Iris pigment epithelial cell (primary cell): ENCODE results near the gene PXK.
"Not testable (repeated sequence)": the region's sequence is repeated elsewhere in the genome, so short reads cannot be mapped to it uniquely, and the experiment has no call there.

Experiments
- DNase-seq: peaks from one replicate; pipeline ENCODE4 v3.0.0-alpha.2; 2011; ENCODE audit warnings: low read depth

Gene PXK

DNA sequence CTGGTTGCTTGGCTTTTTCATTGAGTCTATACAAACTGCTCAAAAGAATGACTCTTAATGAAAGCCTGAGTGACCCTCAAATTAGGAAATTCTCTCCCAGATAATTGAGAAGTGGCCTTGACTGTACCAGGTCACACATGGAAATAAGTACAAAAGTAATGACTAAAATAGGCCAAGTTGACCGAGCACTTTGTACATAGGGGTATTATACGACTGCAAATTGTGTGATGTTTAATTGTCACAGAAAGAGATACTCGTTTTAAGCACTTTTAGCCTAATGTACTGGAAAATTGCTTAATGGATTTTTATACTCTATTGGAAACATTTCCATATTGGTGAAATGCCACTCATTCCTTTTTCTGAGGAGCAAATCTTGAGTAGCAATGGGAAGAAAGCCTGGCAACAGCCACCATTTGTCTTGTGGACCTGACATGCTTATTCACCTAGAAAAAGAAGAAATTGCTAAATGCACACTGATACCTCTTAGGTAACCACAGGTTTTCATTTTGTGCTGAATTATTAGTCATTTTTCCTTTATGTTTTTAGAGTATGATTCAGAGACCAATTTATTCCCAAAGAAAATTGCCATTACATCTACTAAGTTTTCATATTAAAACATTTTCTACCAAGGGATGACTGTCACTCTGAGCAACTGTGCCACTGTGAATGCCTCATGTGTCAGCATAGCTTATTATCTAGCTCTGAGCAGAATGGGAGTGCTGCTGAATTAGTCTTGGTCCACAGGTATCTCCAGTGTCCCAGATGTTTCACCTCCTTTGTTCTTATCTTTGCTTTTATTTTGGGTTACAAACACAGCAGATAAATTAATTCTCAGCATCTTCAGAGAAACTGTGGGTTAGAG lies 8.9 kb upstream of the PXK start:
- no peak for DNase-seq

DNA sequence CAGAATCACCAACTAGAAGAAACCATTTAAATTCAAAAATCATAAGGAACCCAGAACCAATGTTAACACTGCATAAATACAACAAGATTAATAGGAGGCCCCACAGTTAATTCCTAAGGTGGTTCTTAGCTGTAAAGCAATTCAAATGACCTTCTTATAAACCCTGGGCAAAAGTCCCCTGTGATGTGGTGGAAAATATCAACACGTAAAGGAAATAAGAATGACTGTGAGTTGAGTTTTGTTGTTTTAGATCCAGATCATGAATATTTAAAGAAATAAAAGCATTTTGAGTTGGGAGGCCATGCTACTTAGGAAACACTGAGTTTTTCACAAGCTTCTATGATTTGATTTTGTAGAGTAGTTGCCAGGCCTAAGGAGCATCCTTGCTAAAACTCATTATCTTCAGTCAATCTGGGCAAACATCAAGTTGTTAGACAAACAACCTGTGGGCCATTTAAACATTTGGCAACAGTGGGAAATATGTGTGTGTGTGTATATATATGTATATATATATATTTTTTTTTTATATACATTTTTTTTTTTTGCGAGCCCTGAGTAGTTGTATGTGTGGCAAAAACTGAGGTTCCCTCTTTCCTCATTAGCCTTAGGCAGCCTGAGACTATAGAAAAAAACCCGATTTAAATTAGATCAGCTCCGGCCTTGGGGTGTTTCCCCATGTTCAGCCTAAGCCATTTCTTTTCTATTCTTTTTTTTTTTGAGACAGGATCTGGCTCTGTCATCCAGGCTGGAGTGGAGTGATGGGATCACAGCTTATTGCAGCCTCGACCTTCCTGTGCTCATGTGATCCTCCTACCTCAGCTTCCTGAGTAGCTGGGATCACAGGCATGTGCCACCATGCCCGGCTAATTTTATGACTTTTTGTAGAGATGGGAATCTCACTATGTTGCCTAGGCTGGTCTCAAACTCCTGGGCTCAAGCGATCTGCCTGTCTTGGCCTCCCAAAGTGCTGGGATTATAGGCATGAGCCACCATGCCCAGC lies 8.0 kb upstream of the PXK start:
- DNase-seq = peak; percentile 52

DNA sequence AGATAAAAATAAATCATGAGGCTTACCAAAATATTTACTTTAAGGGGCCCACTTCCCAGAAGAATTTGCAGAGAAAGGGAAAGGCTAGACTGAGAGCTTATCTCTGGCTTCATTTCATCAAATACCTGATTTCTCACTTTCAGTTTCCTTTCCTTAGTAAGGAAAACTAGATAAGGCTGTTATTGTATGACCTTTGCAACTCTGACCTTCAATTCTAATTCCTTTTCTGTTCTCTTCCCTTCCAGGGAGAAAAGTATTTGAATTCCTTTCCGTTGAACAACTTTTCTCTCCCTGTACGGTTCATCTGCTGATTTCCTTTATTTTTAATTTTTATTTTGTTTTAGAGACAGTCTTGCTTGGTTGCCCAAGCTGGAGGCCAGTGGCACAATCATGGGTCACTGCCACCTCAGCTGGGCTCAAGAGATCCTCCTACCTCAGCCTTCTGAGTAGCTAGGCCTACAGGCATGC lies 7.1 kb upstream of the PXK start:
- peak; percentile 54 for DNase-seq

DNA sequence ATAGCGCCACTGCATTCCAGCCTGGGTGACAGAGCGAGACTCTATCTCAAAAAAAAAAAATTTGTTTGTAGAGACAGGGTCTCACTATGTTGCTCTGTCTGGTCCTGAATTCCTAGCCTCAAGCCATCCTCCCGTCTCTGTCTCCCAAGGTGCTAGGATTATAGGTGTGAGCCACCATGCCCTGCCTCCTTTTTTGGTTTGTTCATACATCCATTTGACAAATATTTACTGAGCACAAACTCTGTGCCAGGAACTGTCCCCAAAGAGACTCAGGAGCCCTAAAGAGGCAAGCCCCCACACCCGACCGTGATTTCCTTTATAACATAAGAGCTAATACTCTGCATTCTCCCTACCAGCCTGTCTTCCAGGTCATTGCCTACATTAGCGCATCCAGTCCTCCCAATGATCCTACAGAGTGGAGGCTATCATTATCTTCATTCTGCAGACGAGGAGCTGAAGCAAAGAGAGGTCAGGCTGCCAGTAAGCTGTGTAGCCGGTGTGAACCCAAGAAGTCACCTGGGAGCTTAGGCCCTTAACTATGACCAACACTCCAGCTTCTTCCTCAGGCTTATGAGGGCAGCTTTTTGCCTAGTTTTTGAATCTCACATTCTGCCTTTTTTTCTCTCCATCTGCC lies 6.3 kb upstream of the PXK start:
- DNase-seq = no peak

DNA sequence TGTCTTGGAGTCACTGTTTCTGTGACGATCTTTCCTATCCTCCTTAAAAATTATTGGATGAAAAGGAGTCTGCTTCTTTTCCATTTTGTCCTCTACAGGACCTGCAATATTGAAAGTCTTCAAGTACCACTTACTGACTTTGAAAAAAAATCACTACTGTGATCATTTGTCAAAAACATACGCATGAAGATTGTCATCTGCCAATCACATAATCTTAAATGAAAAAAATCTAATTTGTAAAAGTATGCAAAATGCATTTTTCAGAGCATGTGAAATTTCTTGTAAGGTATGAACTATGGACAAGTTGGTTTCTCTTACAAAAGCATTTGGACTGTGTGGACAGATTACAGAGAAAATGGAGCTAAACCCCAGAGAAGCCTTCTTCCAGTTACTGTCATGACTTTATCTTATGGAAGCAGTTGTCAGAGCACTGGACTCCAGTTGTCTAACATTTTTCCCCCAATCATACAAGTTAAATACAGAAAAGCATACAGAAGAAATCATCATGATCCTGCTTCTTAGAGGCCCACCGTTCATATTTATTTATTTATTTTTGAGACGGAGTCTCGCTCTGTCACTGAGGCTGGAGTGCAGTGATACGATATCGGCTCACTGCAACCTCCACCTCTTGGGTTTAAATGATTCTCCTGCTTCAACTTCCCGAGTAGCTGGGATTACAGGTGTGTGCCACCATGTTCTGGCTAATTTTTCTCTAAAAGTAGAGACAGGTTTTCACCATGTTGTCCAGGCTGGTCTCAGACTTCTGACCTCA lies 3.4 kb upstream of the PXK start:
- DNase-seq = no peak

DNA sequence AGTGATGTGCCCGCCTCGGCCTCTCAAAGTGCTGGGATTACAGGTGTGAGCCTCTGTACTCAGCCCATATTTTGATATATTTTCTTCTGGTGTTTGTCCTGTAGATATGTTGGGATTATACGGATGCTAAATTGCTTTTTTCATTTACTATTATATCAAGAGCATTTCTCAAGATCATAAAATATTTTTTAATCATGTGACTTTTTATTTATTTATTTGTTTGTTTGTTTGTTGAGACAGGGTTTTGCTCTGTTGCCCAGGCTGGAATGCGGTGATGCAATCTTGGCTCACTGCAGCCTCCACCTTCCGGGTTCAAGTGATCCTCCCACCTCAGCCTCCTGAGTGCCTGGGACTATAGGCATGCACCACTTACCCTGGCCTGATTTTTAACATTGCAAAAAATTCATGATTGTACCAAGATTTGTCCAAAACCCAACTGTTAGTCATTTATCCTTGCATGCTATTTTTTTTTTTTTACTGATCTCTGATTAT lies 2.7 kb upstream of the PXK start:
- DNase-seq = no peak

DNA sequence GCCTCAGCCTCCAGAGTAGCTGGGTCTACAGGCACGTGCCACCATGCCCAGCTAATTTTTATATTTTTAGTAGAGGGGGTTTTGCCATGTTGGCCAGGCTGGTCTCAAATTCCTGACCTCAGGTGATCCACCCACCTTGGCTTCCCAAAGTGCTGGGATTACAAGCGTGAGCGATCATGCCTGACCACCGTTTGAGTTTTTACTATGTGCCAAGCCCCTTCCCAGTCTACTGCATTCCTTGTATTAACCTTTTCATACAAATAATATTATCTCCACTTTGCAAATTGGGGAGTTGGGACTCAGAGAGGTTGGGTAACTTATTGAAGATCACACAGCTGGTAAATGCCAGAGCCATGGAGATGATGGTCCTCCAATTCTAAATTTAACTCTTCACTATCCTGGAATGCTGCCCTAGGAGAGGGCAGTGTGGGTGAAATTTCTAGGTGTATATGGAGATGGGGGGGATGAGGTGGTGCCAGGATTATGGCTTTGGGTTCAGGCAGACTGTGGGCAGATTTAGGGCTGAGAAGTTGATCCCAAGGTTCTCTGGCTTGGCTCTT lies 1.0 kb upstream of the PXK start:
- DNase-seq = no peak

DNA sequence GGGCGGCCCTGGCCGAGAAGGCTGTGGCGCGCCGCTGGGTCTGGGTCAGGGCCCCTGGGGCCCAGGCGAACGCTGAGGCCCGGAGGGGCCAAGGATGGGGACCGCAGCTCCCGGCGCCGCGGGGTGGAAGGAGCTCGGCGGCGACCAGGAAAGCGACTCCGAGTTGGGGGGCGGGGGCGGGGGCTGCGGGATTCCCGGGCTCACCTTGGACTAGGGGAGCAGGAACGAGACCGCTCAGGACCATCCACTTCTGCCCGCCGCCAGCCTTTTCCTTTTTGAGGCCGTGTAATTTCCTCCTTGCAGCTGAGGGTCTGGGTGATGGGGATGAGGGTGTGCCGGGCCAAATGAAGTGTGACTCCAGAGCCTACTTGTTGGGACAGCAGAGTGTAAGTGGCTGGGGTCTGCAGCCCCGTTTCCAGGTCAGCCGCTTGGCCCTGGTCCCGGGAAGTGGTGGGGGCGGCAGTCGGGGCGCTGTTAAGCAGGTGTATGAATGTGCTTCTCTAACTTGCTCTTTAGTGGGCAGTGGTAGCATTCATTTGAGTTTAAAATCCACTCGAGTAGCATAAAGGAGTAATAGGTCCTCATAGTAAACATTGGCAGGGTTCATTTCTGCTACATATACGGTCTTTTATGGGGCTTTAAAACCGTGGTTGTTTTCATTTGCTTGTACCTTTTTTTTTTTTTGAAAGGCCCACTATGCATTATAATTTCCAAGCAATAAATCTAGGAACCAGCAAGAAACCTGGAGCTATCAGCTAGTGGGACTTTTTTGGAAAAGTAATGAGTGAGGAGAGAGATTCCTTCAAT lies 717 bp downstream of the PXK start:
- no peak for DNase-seq

DNA sequence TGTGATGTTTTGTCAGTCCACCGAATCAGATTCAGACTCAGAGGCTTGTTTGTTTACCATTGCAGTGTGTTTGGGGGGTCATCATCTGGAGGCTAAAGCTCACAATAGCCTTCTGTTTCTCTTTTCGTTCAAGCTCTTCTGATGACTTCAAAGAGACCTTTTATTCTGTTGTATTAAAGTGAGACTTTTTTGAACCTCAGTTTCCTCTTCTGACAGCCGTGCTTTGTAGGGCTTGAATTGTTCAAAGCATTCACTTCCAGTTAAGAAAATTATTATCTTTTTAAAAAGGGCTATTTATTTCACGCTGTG lies 1.3 kb downstream of the PXK start:
- no peak for DNase-seq

DNA sequence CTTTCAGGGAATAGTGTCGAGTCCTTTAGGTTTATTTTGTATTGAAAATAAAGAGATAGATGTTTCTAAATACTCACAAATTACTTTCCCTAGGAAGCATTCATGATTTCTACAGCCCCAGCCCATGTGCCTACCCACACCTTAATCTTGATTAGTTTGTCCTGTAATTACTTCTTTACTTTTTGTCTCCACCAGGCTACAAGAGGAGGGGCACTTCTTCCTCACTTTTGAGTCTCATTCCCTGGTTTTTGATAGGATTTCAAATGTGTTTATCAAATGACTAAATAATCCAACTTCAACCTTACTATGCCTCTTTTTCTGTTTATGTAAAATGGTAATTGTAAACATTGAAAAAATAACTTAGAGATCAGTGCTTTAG lies 1.8 kb downstream of the PXK start:
- DNase-seq = no peak

DNA sequence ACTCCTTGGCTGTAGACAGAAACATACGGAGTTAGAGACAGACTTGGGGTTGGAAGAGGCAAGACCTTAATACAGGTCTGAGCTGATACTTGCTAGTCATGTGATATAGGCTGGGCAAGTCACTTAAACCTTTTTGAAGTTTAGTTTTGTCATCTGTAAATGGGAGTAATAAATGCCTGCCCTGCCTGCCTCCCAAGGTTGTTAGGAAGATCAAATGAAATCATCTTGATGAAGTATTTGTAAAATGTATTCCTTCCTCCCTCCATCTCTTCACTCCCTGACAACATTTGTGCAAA lies 2.9 kb downstream of the PXK start:
- no peak for DNase-seq

DNA sequence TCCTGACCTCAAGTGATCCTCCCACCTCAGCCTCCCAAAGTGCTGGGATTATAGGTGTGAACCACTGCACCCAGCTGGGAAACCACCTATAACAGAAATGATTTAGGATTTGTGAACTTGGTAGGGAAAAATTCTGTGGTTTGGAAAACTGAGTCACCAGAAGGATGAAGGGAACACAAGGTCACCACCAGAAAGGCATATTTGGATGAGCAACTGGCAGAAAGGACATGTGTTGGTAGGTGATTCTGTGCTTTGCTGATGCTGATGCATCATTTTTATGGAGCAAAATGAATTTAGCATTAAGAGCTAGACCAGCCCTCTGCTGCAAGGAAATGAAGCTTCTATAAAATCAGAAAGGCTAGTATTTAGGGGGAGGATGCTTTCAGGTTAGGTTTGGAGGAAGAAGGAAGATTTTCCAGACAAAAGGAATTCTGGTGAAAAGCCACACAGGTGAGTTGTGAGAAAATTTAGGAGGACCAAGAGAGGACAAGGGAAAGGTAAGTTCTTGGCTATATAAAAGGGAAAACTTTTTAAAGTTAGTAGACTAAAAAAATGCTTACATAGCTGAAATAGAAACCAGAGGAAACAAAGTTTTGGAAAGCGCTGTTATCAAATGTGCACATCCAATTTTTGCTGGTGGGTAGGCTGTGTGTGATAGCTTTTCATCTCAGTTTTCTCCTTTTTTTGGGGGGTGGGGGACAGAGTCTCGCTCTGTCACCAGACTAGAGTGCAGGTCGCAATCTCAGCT lies 3.6 kb downstream of the PXK start:
- peak; percentile 70 for DNase-seq

DNA sequence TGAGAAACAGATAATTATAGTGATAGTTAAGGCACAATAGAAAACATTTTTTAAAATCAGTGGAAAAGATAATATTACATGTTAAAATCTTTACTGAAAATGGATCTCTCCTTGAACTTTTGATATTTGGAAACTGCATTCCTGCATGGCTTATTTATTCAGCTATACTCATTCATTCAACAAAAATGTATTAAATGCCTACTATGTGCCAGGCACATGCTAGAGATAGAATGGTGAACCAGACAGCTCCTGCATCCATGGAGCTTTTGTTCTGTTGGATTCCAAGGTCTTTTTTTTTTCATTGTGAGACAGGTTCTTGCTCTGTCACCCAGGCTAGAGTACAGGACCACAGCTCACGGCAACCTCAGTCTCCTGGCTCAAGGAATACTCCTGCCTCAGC lies 4.5 kb downstream of the PXK start:
- no peak for DNase-seq

DNA sequence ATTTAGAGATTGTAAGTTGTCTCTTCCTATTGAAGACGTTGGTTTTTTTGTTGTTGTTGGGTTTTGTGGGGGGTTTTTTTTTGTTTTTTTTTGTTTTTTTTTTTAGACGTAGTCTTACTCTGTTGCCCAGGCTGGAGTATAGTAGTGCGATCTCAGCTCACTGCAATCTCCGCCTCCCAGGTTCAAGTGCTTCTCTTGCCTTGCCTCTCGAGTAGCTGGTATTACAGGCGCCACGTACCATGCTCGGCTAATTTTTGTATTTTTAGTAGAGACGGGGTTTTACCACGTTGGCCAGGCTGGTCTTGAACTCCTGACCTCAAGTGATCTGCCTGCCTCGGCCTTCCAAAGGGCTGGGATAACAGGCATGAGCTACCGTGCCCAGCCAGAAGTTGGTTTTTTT lies 6.5 kb downstream of the PXK start:
- DNase-seq = not testable (repeated sequence)

DNA sequence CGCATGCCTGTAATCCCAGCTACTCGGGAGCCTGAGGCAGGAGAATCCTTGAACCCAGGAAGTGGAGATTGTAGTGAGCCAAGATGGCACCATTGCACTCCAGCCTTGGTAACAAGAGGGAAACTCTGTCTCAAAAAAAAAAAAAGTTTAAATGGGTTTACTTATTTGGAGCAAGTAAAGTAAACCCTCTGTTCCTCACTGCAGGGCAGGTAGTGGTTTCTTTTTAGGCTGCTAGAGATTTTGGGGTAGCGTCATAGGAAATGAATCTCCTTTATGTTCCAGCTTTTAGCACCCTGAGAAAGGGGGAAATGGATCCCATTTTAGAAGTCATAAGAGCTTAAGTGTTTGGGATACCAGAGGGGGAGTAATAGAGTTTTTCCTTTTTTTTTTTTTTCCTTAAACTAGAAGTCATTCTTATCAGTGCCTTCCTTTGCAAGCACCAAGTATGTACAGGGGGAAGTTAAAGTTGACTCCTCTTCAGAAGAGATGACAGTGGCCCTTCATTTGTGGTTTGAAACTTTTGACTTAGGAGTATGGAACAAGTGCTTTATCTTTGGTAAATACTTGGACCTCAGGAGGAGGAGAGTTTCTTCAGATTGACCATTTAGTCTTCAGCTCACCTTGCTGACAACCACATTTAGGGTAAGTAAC lies 8.0 kb downstream of the PXK start:
- DNase-seq = no peak

DNA sequence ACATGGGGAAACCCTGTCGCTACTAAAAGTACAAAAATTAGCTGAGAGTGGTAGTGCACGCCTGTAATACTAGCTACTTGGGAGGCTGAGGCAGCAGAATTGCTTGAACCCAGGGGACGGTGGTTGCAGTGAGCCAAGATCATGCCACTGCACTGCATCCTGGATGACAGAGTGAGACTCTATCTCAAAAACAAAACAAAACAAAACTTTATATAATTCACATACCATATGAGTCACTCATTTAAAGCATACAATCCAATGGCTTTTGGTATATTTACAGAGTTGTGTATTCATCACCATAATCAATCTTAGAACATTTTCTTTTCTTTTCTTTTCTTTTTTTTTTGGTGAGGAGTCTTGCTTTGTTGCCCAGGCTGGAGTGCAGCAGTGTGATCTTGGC lies 8.7 kb downstream of the PXK start:
- DNase-seq = no peak

DNA sequence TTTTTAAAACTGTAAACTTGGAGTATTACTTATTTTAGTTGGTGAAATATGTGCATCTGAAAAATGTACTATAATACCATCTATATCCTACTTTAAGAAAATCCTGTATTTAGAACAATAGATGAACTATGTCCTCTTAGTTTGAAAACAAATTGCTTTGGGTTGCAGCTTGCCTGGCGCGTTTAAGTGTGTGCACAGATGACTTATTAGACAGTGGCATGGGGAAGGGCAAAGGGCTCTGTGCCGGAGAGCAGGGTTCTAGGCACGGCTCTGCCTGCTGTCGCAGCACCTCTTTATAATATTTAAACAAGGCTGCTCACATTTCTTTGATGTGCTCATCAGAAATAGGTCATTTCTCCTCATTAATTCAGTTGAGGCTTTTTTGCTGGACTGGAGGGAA lies 10.0 kb downstream of the PXK start:
- DNase-seq = no peak

DNA sequence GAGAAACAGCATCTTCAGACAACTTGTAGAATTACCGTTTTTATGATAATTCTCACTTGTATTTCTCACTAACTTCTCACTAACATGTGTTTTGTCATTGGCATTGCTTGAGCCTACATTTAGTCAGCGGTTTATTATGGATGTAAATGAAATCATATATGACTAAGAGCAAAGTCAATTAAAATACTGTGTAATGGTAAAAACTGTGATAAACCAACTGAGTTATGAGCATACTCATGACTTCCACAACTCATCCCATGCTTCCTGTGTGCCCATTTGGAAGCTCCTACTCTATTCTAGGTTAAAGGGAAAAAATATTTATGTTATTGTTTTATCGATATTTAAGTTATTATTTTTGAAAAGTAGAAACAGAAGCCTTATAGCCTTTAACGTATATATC lies 12.8 kb downstream of the PXK start:
- no peak for DNase-seq

DNA sequence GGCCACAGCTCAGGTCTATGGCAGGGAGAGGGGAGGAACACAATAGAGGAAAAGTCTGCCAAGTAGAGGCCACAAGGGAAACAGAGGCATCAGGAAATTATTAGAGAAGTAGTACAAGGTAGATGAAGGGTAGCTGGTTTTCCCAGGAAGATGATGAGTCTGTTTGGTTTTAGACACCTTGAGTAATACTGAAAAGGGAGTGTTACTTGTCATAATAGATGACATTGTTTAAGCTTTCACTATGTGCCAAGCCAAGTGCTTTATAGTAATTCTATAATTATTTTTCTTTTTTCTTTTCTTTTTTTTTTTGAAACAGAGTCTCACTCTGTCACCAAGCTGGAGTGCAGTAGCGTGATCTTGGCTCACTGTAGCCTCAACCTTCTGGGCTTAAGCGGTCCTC lies 13.7 kb downstream of the PXK start:
- no peak for DNase-seq

DNA sequence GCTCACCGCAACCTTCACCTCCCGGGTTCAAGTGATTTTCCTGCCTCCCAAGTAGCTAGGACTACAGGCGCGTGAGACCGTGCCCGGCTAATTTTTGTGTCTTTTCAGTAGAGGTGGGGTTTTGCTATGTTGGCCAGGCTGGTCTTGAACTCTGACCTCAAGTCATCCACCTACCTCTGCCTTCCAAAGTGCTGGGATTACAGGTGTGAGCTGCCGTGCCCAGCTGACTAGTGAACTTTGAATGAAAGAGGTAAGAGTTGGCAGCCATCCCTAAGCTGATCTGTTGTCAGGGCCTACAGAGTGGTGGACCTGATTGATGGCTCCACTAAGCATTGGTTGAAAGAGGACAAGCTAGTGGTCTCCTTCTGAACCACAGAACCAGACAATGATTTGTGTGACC lies 15.3 kb downstream of the PXK start:
- no peak for DNase-seq
